A549 (cell line): ENCODE measurements around the gene LGALS14. TPM values are rescaled to one million over a fixed set of nuclear protein-coding genes. Genes with fewer than 3 reads are reported as not detected.

Source experiments
- ATAC-seq, 2 experiments: fragments of 200-7000 bp in 1 of 2; fragments of >200 bp in 1 of 2; cut with Nextera tagmentation in 1 of 2; cut with Tn5 transposase in 1 of 2; 3 replicates each; pipeline versions ENCODE4 v1.8.0 to v1.9.1; 2018 to 2020; ENCODE audit warnings: mild to moderate bottlenecking in 1 of 2, moderate library complexity in 1 of 2
- CTCF ChIA-PET: fragments of 300-600 bp; sonication (Branson Sonifier 250); formaldehyde crosslinking; extraction: SDS; loops from one replicate; lab custom pipeline; 2021; ENCODE audit warnings: antibody characterized with exemption, inconsistent platforms; lab: Yijun Ruan, JAX
- POLR2A ChIA-PET: fragments of 350-600 bp; formaldehyde crosslinking; extraction: SDS; loops from one replicate; lab custom pipeline; 2021; ENCODE audit warnings: antibody characterized with exemption, inconsistent platforms; lab: Yijun Ruan, JAX
- DNase-seq, 2 experiments: peaks; one replicate each; pipeline versions ENCODE4 v3.0.0 to v3.0.0-alpha.2; 2011 to 2016; ENCODE audit warnings: low read depth in 1 of 2, low spot score in 1 of 2
- FAIRE-seq: peaks from 2 replicates; lab custom pipeline; 2011; peaks lifted over from hg19 to GRCh38; lab: Jason Lieb, UNC
- H3K27ac ChIP-seq, 2 experiments: fragments of >200 bp; sonication (Bioruptor Twin); formaldehyde crosslinking; 3 replicates each; pipeline ENCODE4 v1.5.1; 2016 to 2017
- H3K4me1 ChIP-seq: fragments of >200 bp; sonication (Bioruptor Twin); formaldehyde crosslinking; 3 replicates; pipeline ENCODE4 v1.6.1; 2016
- H3K4me2 ChIP-seq: fragments of >200 bp; sonication (Bioruptor Twin); formaldehyde crosslinking; 3 replicates; pipeline ENCODE4 v1.6.1; 2016
- H3K4me3 ChIP-seq: fragments of >200 bp; sonication (Bioruptor Twin); formaldehyde crosslinking; 3 replicates; pipeline ENCODE4 v1.5.1; 2016
- H3K9me3 ChIP-seq: fragments of >200 bp; sonication (Bioruptor Twin); formaldehyde crosslinking; 3 replicates; pipeline ENCODE4 v1.6.1; 2016
- ATOH8 ChIP-seq: fragments of 250-450 bp; sonication (Bioruptor Pico); IDR thresholded peaks from 2 replicates; pipeline ENCODE4 v1.5.0; 2020; ENCODE audit warnings: low read depth, mild to moderate bottlenecking, moderate library complexity
- BCL3 ChIP-seq: fragments of >200 bp; sonication (Bioruptor Twin); formaldehyde crosslinking; IDR thresholded peaks from 3 replicates; pipeline ENCODE4 v1.6.1; 2016
- BHLHE40 ChIP-seq: IDR thresholded peaks from 2 replicates; pipeline ENCODE4 v1.6.1; 2012; ENCODE audit warnings: low read depth, low read length, inconsistent platforms
- CBX2 ChIP-seq: fragments of 200-600 bp; sonication (generic); IDR thresholded peaks from 2 replicates; pipeline ENCODE4 v1.6.1; 2016; ENCODE audit warnings: low read depth, mild to moderate bottlenecking, borderline replicate concordance
- CBX8 ChIP-seq: fragments of 200-600 bp; sonication (generic); IDR thresholded peaks from 2 replicates; pipeline ENCODE4 v1.6.1; 2016
- CEBPB ChIP-seq, 2 experiments: fragments of >200 bp in 1 of 2; sonication (Bioruptor Twin) in 1 of 2; formaldehyde crosslinking in 1 of 2; IDR thresholded peaks; 2 replicates each; pipeline ENCODE4 v1.6.1; 2012 to 2016
- ESRRA ChIP-seq: fragments of 150-350 bp; IDR thresholded peaks from 2 replicates; pipeline ENCODE4 v1.6.1; 2014; ENCODE audit warnings: mild to moderate bottlenecking, low read length, borderline replicate concordance
- GATA3 ChIP-seq: IDR thresholded peaks from 2 replicates; pipeline ENCODE4 v1.6.1; 2012; ENCODE audit warnings: borderline replicate concordance
- HOXB5 ChIP-seq: fragments of 250-450 bp; sonication (Bioruptor Pico); IDR thresholded peaks from 2 replicates; pipeline ENCODE4 v1.5.0; 2020; ENCODE audit warnings: mild to moderate bottlenecking, moderate library complexity
- JUNB ChIP-seq: fragments of >200 bp; sonication (Bioruptor Twin); formaldehyde crosslinking; IDR thresholded peaks from 2 replicates; pipeline ENCODE4 v1.6.1; 2016
- KDM1A ChIP-seq: fragments of 200-600 bp; sonication (generic); IDR thresholded peaks from 2 replicates; pipeline ENCODE4 v1.6.1; 2016; ENCODE audit warnings: low read depth, mild to moderate bottlenecking
- KDM5A ChIP-seq: fragments of 200-600 bp; sonication (generic); IDR thresholded peaks from 2 replicates; pipeline ENCODE4 v1.6.1; 2016; ENCODE audit warnings: antibody characterized with exemption, mild to moderate bottlenecking
- MAFK ChIP-seq: fragments of 450-650 bp; IDR thresholded peaks from 2 replicates; pipeline ENCODE4 v1.6.1; 2014; ENCODE audit not compliant: partially characterized antibody
- MAZ ChIP-seq: fragments of 150-350 bp; IDR thresholded peaks from 2 replicates; pipeline ENCODE4 v1.6.1; 2014; ENCODE audit warnings: antibody characterized with exemption, low read depth, low read length, borderline replicate concordance
- NR3C1 ChIP-seq: fragments of >200 bp; sonication (Bioruptor Twin); formaldehyde crosslinking; IDR thresholded peaks from 3 replicates; pipeline ENCODE4 v1.6.1; 2017
- PBX3 ChIP-seq: IDR thresholded peaks from 2 replicates; pipeline ENCODE4 v1.6.1; 2012
- PHF8 ChIP-seq: fragments of 200-600 bp; sonication (generic); IDR thresholded peaks from 2 replicates; pipeline ENCODE4 v1.6.1; 2016; ENCODE audit warnings: low read depth, mild to moderate bottlenecking, antibody characterized with exemption, moderate library complexity, borderline replicate concordance
- POLR2A ChIP-seq: IDR thresholded peaks from 2 replicates; pipeline ENCODE4 v1.6.1; 2012; ENCODE audit warnings: mild to moderate bottlenecking, low read length
- POLR2AphosphoS2 ChIP-seq: conservative IDR thresholded peaks from 2 replicates; pipeline ENCODE4 v1.6.1; 2012; ENCODE audit warnings: low read length, improper control_type of control experiment, inconsistent platforms
- RAD21 ChIP-seq, 2 experiments: fragments of >200 bp in 1 of 2; sonication (Bioruptor Twin) in 1 of 2; formaldehyde crosslinking in 1 of 2; IDR thresholded peaks in 1 of 2; conservative IDR thresholded peaks in 1 of 2; 2 replicates in 1 of 2; 3 replicates in 1 of 2; pipeline ENCODE4 v1.6.1; 2012 to 2018; ENCODE audit warnings: inconsistent platforms in 1 of 2
- RCOR1 ChIP-seq: fragments of 150-350 bp; IDR thresholded peaks from 2 replicates; pipeline ENCODE4 v1.6.1; 2014; ENCODE audit warnings: antibody characterized with exemption, low read length, low read depth
- REST ChIP-seq: fragments of 200-600 bp; sonication (generic); IDR thresholded peaks from 2 replicates; pipeline ENCODE4 v1.6.1; 2016; ENCODE audit warnings: antibody characterized with exemption, mild to moderate bottlenecking, moderate library complexity
- RFX5 ChIP-seq: fragments of 450-650 bp; IDR thresholded peaks from 2 replicates; pipeline ENCODE4 v1.7.1; 2014; ENCODE audit warnings: antibody characterized with exemption, mild to moderate bottlenecking, moderate library complexity
- TFCP2L1 ChIP-seq: fragments of 250-450 bp; sonication (Bioruptor Pico); IDR thresholded peaks from 2 replicates; pipeline ENCODE4 v1.5.0; 2021; ENCODE audit warnings: mild to moderate bottlenecking
- TP53 ChIP-seq: fragments of 250-450 bp; sonication (Bioruptor Pico); IDR thresholded peaks from 2 replicates; pipeline ENCODE4 v1.5.0; 2021; ENCODE audit warnings: mild to moderate bottlenecking, moderate library complexity
- ZC3H11A ChIP-seq: fragments of 450-650 bp; IDR thresholded peaks from 2 replicates; pipeline ENCODE4 v1.6.1; 2014; ENCODE audit warnings: antibody characterized with exemption, mild to moderate bottlenecking
- ZNF302 ChIP-seq: fragments of 250-450 bp; sonication (Bioruptor Pico); IDR thresholded peaks from 2 replicates; pipeline ENCODE4 v1.9.0; 2021; ENCODE audit warnings: inconsistent platforms, mild to moderate bottlenecking, moderate library complexity
- ZSCAN20 ChIP-seq: fragments of 250-450 bp; sonication (Bioruptor Pico); IDR thresholded peaks from 2 replicates; pipeline ENCODE4 v1.8.0; 2022; ENCODE audit warnings: mild to moderate bottlenecking, moderate library complexity
- WGBS: methylation state at CpG from one replicate; pipeline ENCODE4 v1.1.6; 2017; ENCODE audit errors: missing lambda C conversion rate; 5-methylcytosine and 5-hydroxymethylcytosine counted together
- polyA minus RNA-seq: library from RNA; depleted of rRNA, polyadenylated mRNA; stranded (reverse); fragments of >200 nt; gene quantifications from 2 replicates; pipeline ENCODE4 v1.2.3, GENCODE V29; 2011; rRNA and poly(A)+ RNA removed
- polyA plus RNA-seq, 4 experiments: library from polyadenylated mRNA; depleted of rRNA in 3 of 4; stranded (reverse); fragments of >200 nt; fragmentation: RNase III in 1 of 4; extraction: RNeasy Plus Mini Kit Qiagen cat#74134 plus additional on column Dnase treatment in 1 of 4; gene quantifications; 2 replicates in 3 of 4; 3 replicates in 1 of 4; pipeline ENCODE4 v1.2.3, GENCODE V29; 2011 to 2017
- TF ChIP-seq, protein P1 (sequence below): fragments of 450-650 bp; IDR thresholded peaks from 2 replicates; pipeline ENCODE4 v1.6.1; 2014; ENCODE audit warnings: antibody characterized with exemption
- TF ChIP-seq, protein P2 (sequence below): IDR thresholded peaks from 2 replicates; pipeline ENCODE4 v1.6.1; 2012; ENCODE audit warnings: low read depth, borderline replicate concordance

Gene LGALS14
- not detected in 2 replicates for polyA plus RNA-seq (2011; rRNA removed)
- not detected in 2 replicates for polyA plus RNA-seq (2012; cell fraction: cytosol; rRNA removed)
- not detected in 2 replicates for polyA plus RNA-seq (2012; cell fraction: nucleus; rRNA removed)
- not detected in 3 replicates for polyA plus RNA-seq (2017; fragmentation: RNase III; extraction: RNeasy Plus Mini Kit Qiagen cat#74134 plus additional on column Dnase treatment)
- polyA minus RNA-seq: not detected in 2 replicates

- no peak within 1 kb of the TSS for H3K4me2 ChIP-seq
- ChIA-PET POLR2A (no interaction called here), CTCF (interaction anchor here (0.9 kb wide), 1 partner anchor 153 kb away, joined by 3 read pairs; no protein-coding TSS in a partner anchor)
- FAIRE-seq (peak; percentile 36), DNase-seq (no peak), ATAC-seq (peak; percentile 26 to 46; a peak in 5 of 6 replicates)
- H3K4me1 ChIP-seq: no peaks in the 10 kb centered on the region
- WGBS: 20% methylated on average over 6 of the region's 6 CpGs
- H3K27ac ChIP-seq: no peak within 1 kb of the TSS
- no peak within 1 kb of the TSS for H3K4me3 ChIP-seq
- H3K9me3 ChIP-seq: no peaks in the 10 kb centered on the region
- TF ChIP-seq RCOR1 (no peak), POLR2A (no peak), TP53 (CRISPR knock-in tag) (no peak), ZSCAN20 (no peak), ATOH8 (CRISPR knock-in tag) (no peak), GATA3 (no peak), ESRRA (no peak), RAD21 (conservative IDR thresholded peaks at IDR 0.05 in 1 of 2, IDR thresholded peaks at IDR 0.05 in 1 of 2) (no peak), NR3C1 (no peak), RFX5 (no peak), BHLHE40 (no peak), ZC3H11A (no peak), MAFK (no peak), CBX8 (no peak), PHF8 (no peak), BCL3 (no peak), JUNB (no peak), ZNF302 (CRISPR knock-in tag) (no peak), CBX2 (no peak), TFCP2L1 (no peak)
Observed at GRCh38 chr19:39704181-39705044, at the start of gene LGALS14. TSS of gene LGALS14 (plus strand) at chr19:39704481. CDS start at chr19:39704529, 48 bp downstream.

GRCh38 chr19:39655613-39656012 is 48.7 kb upstream of the LGALS14 start, which contains the start of gene LGALS16:
TSS of gene LGALS16 (plus strand) at chr19:39655913. CDS start at chr19:39655962, 49 bp downstream.
- FAIRE-seq: no peak
- WGBS: 3% methylated on average over 3 of the region's 3 CpGs
- no peak for DNase-seq

More at GRCh38 chr19:39655613-39656012, 48.7 kb upstream of the LGALS14 start, which contains the start of gene LGALS16:
- POLR2A ChIA-PET: no interaction called here
- no peak within 1 kb of the TSS for H3K27ac ChIP-seq
- no peak for ATAC-seq
- CTCF ChIA-PET: interaction anchor here (0.9 to 1.7 kb wide), 4 partner anchors 10 to 95 kb away, joined by 3 to 4 read pairs (median 3); no protein-coding TSS in a partner anchor
- H3K4me1 ChIP-seq: no peaks in the 10 kb centered on the region
- TF ChIP-seq POLR2AphosphoS2 (no peak), BHLHE40 (no peak), CEBPB (IDR thresholded peaks at IDR 0.05) (no peak), ZNF302 (CRISPR knock-in tag) (no peak), KDM5A (no peak), HOXB5 (CRISPR knock-in tag) (no peak), MAZ (no peak), REST (no peak), ESRRA (no peak), KDM1A (no peak), PBX3 (no peak)
- TF ChIP-seq, protein P1, sequence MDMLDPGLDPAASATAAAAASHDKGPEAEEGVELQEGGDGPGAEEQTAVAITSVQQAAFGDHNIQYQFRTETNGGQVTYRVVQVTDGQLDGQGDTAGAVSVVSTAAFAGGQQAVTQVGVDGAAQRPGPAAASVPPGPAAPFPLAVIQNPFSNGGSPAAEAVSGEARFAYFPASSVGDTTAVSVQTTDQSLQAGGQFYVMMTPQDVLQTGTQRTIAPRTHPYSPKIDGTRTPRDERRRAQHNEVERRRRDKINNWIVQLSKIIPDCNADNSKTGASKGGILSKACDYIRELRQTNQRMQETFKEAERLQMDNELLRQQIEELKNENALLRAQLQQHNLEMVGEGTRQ: no peak
- TF ChIP-seq, protein P2, sequence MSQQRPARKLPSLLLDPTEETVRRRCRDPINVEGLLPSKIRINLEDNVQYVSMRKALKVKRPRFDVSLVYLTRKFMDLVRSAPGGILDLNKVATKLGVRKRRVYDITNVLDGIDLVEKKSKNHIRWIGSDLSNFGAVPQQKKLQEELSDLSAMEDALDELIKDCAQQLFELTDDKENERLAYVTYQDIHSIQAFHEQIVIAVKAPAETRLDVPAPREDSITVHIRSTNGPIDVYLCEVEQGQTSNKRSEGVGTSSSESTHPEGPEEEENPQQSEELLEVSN: no peak
- TF ChIP-seq, all 56 proteins: peak for 0
- H3K9me3 ChIP-seq: no peaks in the 10 kb centered on the region
- no peak within 1 kb of the TSS for H3K4me3 ChIP-seq
- H3K4me2 ChIP-seq: no peak within 1 kb of the TSS
